Measurements from ENCODE around the gene CTNNA1. TPM values are rescaled to one million over a fixed set of nuclear protein-coding genes. Genes with fewer than 3 reads are reported as not detected.

Gene CTNNA1
- total RNA-seq, 1 donor from 2014 or later: 361 TPM

DNA sequence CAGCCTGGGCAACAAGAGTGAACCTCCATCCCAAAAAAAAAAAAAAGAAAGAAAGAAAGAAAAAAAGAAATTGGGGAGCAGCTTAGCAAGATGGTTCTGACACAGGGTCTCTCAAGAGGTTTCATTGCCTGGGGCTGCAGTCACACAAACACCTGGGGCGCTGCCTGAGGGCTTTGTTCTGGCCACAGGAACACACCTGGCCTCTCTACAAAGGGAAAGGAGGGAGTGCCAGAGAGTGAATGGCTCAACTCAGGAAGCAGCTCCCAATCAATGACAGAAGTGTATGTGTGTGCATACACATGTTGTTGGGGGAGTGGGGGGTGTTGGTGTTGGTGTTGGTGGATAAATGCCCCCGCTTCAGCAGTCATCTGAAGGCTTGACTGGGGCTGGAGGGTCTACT, 32.4 kb upstream of the CTNNA1 start:
- intact Hi-C loops (cut with DNase I): no loop called here
- no peak for DNase-seq
- no peaks in the 10 kb centered on the region for H3K9me3 ChIP-seq

GRCh38 chr5:138721979-138722378, 31.2 kb upstream of the CTNNA1 start:
- Histone ChIP-seq H3K9me3 (no peaks in the 10 kb centered on the region), H3K36me3 (no peaks in the 10 kb centered on the region), H3K27ac (no peak overlapping the region), H3K4me1 (peaks cover 8% of the 10 kb centered on the region), H3K27me3 (ENCODE audit: low read depth) (no peaks in the 10 kb centered on the region), H3K4me3 (no peak overlapping the region)
- no peak for ATAC-seq
- intact Hi-C loops (cut with DNase I): no loop called here
- no peak for TF ChIP-seq CTCF (IDR thresholded peaks at IDR 0.05)
- no peak for DNase-seq

More for the DNA sequence above, 32.4 kb upstream of the CTNNA1 start:
- H3K4me3 ChIP-seq: no peak overlapping the region
- no peaks in the 10 kb centered on the region for H3K36me3 ChIP-seq
- H3K27ac ChIP-seq: no peak overlapping the region
- TF ChIP-seq CTCF (IDR thresholded peaks at IDR 0.05): no peak
- ATAC-seq: no peak
- H3K4me1 ChIP-seq: peaks cover 8% of the 10 kb centered on the region
- no peaks in the 10 kb centered on the region for H3K27me3 ChIP-seq (ENCODE audit: low read depth)

DNA sequence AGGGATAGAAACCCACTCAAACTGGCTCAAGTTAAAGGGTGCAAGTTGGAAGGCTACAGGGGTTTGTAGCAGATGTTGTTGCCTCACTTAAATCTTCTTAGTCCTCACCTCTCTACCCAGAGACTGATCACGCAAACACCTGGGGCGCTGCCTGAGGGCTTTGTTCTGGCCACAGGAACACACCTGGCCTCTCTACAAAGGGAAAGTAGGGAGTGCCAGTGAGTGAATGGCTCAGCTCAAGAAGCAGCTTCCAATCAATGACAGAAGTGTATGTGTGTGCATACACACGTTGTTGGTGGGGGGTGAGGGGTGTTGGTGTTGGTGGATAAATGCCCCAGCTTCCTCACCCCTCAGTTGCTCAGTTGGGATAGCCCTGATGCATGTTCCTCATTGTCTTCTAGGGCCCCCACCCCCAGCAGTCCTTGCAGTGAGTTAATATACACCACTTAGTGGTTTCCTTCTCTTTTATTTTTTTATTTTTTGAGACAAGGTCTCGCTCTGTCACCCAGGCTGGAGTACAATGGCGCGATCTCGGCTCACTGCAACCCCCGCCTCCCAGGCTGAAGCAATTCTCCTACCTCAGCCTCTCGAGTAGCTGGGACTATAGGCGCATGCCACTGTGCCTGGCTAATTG, 30.6 kb upstream of the CTNNA1 start:
- ATAC-seq (peak in 1 of 2 donors; percentile 29), DNase-seq (peak; percentile 54)
- Histone ChIP-seq H3K4me3 (no peak overlapping the region), H3K36me3 (no peaks in the 10 kb centered on the region), H3K27ac (no peak overlapping the region), H3K27me3 (ENCODE audit: low read depth) (no peaks in the 10 kb centered on the region), H3K9me3 (no peaks in the 10 kb centered on the region), H3K4me1 (peaks cover 8% of the 10 kb centered on the region)
- intact Hi-C loops (cut with DNase I): no loop called here
- TF ChIP-seq CTCF (IDR thresholded peaks at IDR 0.05): no peak

GRCh38 chr5:138724470-138725146, 28.6 kb upstream of the CTNNA1 start:
- no peak overlapping the region for H3K27ac ChIP-seq
- ATAC-seq: peak; percentile 63 to 82

DNA sequence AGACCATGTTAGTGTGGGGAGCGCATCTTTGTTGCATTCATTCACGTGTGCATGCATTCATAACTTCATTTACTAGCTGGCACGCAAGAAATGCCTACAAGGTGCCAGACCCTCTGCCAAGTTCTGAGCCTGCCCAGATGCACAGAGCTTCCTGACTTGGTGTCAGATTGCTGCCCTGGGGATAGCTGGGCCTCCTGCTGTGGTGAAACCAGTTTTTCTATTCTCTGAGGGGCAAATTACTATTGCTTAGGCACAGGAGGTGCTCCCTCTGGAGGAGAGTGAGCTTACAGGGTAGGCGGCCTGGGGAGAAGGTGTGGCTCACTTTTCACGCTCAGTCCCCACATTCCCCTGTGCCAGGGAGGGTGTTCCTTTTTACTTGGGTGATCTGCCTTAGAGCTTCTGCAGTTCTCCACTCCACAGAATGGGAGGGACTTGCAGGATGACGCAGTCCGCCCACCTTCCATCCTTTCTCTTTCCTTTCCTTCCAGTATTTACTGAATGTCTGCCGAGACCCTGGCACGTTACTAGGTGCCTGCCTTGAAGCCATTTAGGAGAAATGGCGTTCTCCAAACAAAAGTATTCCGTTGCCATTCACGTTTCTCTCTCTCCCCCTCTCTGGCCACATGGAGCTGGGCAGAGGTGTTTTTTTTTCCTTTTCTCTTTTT, 27.9 kb upstream of the CTNNA1 start:
- Histone ChIP-seq H3K9me3 (no peaks in the 10 kb centered on the region), H3K27ac (peak overlapping the region; percentile 50), H3K4me3 (no peak overlapping the region), H3K27me3 (ENCODE audit: low read depth) (no peaks in the 10 kb centered on the region), H3K4me1 (peaks cover 8% of the 10 kb centered on the region), H3K36me3 (no peaks in the 10 kb centered on the region)
- ATAC-seq: peak; percentile 79 to 85
- peak; percentile 35 for TF ChIP-seq CTCF (IDR thresholded peaks at IDR 0.05)
- peak; percentile 60 for DNase-seq
- intact Hi-C loops (cut with DNase I): no loop called here

More at GRCh38 chr5:138724470-138725146, 28.6 kb upstream of the CTNNA1 start:
- Histone ChIP-seq H3K9me3 (no peaks in the 10 kb centered on the region), H3K27me3 (ENCODE audit: low read depth) (no peaks in the 10 kb centered on the region), H3K4me1 (peaks cover 8% of the 10 kb centered on the region), H3K36me3 (no peaks in the 10 kb centered on the region), H3K4me3 (no peak overlapping the region)
- intact Hi-C loops (cut with DNase I): no loop called here
- no peak for TF ChIP-seq CTCF (IDR thresholded peaks at IDR 0.05)
- peak; percentile 71 for DNase-seq
